Measurements from ENCODE around the gene PDE1A.

Gene PDE1A

DNA sequence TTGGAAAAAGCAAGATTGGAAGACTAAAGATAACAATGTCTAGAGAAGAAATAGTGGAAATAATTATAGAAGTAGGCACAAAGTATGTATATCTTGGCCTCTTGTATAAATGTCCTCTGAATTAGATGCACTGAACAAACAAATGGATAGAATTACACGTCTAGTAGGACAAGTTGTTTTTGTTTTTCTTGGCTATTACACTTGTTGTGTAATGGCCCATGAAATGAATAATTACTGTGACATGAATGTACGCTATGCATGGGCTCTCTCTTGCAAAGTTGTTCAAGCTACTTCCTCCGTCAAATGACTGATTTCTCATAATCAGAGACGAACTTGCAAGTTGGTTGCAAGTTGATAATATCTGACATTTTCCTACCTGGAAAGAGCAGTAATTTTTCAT is 126.2 kb downstream of the PDE1A start (continued):
- TF ChIP-seq, protein P1, sequence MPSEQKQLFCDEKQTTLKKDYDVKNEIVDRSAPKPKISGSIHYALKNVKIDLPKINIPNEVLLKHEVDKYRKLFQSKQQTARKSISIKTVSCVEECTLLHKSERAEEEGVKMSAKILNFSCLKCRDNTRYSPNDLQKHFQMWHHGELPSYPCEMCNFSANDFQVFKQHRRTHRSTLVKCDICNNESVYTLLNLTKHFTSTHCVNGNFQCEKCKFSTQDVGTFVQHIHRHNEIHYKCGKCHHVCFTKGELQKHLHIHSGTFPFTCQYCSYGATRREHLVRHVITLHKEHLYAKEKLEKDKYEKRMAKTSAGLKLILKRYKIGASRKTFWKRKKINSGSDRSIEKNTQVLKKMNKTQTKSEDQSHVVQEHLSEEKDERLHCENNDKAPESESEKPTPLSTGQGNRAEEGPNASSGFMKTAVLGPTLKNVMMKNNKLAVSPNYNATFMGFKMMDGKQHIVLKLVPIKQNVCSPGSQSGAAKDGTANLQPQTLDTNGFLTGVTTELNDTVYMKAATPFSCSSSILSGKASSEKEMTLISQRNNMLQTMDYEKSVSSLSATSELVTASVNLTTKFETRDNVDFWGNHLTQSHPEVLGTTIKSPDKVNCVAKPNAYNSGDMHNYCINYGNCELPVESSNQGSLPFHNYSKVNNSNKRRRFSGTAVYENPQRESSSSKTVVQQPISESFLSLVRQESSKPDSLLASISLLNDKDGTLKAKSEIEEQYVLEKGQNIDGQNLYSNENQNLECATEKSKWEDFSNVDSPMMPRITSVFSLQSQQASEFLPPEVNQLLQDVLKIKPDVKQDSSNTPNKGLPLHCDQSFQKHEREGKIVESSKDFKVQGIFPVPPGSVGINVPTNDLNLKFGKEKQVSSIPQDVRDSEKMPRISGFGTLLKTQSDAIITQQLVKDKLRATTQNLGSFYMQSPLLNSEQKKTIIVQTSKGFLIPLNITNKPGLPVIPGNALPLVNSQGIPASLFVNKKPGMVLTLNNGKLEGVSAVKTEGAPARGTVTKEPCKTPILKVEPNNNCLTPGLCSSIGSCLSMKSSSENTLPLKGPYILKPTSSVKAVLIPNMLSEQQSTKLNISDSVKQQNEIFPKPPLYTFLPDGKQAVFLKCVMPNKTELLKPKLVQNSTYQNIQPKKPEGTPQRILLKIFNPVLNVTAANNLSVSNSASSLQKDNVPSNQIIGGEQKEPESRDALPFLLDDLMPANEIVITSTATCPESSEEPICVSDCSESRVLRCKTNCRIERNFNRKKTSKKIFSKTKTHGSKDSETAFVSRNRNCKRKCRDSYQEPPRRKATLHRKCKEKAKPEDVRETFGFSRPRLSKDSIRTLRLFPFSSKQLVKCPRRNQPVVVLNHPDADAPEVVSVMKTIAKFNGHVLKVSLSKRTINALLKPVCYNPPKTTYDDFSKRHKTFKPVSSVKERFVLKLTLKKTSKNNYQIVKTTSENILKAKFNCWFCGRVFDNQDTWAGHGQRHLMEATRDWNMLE (tag by site-specific recombination; conservative IDR thresholded peaks at IDR 0.05; ENCODE audit: low read depth) = 0 out of 2 replicates have a peak, but pooled peaks have one; percentile 32
- TF ChIP-seq ZNF19 (tag by site-specific recombination; IDR thresholded peaks at IDR 0.05; ENCODE audit: low read depth) = no peak
- no peak for TF ChIP-seq ZNF626 (tag by site-specific recombination; IDR thresholded peaks at IDR 0.05)
- TF ChIP-seq GFI1B (tag by site-specific recombination; IDR thresholded peaks at IDR 0.05) = no peak
- no peak for TF ChIP-seq ZFHX2 (tag by site-specific recombination; conservative IDR thresholded peaks at IDR 0.05)
- TF ChIP-seq SETDB1 (IDR thresholded peaks at IDR 0.05; ENCODE audit: insufficient read length, low read length) = no peak
- no peak for TF ChIP-seq ZNF677 (tag by site-specific recombination; IDR thresholded peaks at IDR 0.05)
- TF ChIP-seq ZEB2 (tag by site-specific recombination; IDR thresholded peaks at IDR 0.05) = peak; percentile 92
- TF ChIP-seq ZNF157 (tag by site-specific recombination; IDR thresholded peaks at IDR 0.05) = no peak
- TF ChIP-seq, protein P2, sequence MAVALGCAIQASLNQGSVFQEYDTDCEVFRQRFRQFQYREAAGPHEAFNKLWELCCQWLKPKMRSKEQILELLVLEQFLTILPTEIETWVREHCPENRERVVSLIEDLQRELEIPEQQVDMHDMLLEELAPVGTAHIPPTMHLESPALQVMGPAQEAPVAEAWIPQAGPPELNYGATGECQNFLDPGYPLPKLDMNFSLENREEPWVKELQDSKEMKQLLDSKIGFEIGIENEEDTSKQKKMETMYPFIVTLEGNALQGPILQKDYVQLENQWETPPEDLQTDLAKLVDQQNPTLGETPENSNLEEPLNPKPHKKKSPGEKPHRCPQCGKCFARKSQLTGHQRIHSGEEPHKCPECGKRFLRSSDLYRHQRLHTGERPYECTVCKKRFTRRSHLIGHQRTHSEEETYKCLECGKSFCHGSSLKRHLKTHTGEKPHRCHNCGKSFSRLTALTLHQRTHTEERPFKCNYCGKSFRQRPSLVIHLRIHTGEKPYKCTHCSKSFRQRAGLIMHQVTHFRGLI (tag by site-specific recombination; IDR thresholded peaks at IDR 0.05) = peak; percentile 41; the same call in 1 of the 2 replicates
- no peak for TF ChIP-seq ZNF571 (tag by site-specific recombination; IDR thresholded peaks at IDR 0.05)
- TF ChIP-seq, protein P3, sequence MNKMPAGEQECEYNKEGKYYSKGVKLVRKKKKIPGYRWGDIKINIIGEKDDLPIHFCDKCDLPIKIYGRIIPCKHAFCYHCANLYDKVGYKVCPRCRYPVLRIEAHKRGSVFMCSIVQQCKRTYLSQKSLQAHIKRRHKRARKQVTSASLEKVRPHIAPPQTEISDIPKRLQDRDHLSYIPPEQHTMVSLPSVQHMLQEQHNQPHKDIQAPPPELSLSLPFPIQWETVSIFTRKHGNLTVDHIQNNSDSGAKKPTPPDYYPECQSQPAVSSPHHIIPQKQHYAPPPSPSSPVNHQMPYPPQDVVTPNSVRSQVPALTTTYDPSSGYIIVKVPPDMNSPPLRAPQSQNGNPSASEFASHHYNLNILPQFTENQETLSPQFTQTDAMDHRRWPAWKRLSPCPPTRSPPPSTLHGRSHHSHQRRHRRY (tag by site-specific recombination; IDR thresholded peaks at IDR 0.05) = no peak
- TF ChIP-seq, protein P4, sequence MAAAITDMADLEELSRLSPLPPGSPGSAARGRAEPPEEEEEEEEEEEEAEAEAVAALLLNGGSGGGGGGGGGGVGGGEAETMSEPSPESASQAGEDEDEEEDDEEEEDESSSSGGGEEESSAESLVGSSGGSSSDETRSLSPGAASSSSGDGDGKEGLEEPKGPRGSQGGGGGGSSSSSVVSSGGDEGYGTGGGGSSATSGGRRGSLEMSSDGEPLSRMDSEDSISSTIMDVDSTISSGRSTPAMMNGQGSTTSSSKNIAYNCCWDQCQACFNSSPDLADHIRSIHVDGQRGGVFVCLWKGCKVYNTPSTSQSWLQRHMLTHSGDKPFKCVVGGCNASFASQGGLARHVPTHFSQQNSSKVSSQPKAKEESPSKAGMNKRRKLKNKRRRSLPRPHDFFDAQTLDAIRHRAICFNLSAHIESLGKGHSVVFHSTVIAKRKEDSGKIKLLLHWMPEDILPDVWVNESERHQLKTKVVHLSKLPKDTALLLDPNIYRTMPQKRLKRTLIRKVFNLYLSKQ (tag by site-specific recombination; IDR thresholded peaks at IDR 0.05; ENCODE audit: borderline replicate concordance) = no peak
- peak; percentile 97 for TF ChIP-seq ZNF843 (tag by site-specific recombination; IDR thresholded peaks at IDR 0.05)
- no peak for TF ChIP-seq ZNF837 (tag by site-specific recombination; IDR thresholded peaks at IDR 0.05)
- no peak for TF ChIP-seq ZNF600 (tag by site-specific recombination; IDR thresholded peaks at IDR 0.05)
- peak; percentile 48; the same call in 1 of the 2 replicates for TF ChIP-seq TRIM28 (IDR thresholded peaks at IDR 0.05; ENCODE audit: borderline replicate concordance, low read length)
- TF ChIP-seq IKZF3 (tag by site-specific recombination; IDR thresholded peaks at IDR 0.05) = peak; percentile 54; the same call in 1 of the 2 replicates
- TF ChIP-seq ZNF514 (tag by site-specific recombination; IDR thresholded peaks at IDR 0.05) = no peak
- TF ChIP-seq, protein P5, sequence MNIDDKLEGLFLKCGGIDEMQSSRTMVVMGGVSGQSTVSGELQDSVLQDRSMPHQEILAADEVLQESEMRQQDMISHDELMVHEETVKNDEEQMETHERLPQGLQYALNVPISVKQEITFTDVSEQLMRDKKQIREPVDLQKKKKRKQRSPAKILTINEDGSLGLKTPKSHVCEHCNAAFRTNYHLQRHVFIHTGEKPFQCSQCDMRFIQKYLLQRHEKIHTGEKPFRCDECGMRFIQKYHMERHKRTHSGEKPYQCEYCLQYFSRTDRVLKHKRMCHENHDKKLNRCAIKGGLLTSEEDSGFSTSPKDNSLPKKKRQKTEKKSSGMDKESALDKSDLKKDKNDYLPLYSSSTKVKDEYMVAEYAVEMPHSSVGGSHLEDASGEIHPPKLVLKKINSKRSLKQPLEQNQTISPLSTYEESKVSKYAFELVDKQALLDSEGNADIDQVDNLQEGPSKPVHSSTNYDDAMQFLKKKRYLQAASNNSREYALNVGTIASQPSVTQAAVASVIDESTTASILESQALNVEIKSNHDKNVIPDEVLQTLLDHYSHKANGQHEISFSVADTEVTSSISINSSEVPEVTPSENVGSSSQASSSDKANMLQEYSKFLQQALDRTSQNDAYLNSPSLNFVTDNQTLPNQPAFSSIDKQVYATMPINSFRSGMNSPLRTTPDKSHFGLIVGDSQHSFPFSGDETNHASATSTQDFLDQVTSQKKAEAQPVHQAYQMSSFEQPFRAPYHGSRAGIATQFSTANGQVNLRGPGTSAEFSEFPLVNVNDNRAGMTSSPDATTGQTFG (tag by site-specific recombination; IDR thresholded peaks at IDR 0.05; ENCODE audit: borderline replicate concordance) = no peak
- TF ChIP-seq ZNF660 (tag by site-specific recombination; IDR thresholded peaks at IDR 0.05) = 0 out of 2 replicates have a peak, but pooled peaks have one; percentile 27
- no peak for TF ChIP-seq SP3 (tag by site-specific recombination; IDR thresholded peaks at IDR 0.05)
- TF ChIP-seq ZNF248 (tag by site-specific recombination; IDR thresholded peaks at IDR 0.05) = no peak
- TF ChIP-seq ZFP3 (tag by site-specific recombination; IDR thresholded peaks at IDR 0.05; ENCODE audit: low read depth) = no peak
- TF ChIP-seq, protein P6, sequence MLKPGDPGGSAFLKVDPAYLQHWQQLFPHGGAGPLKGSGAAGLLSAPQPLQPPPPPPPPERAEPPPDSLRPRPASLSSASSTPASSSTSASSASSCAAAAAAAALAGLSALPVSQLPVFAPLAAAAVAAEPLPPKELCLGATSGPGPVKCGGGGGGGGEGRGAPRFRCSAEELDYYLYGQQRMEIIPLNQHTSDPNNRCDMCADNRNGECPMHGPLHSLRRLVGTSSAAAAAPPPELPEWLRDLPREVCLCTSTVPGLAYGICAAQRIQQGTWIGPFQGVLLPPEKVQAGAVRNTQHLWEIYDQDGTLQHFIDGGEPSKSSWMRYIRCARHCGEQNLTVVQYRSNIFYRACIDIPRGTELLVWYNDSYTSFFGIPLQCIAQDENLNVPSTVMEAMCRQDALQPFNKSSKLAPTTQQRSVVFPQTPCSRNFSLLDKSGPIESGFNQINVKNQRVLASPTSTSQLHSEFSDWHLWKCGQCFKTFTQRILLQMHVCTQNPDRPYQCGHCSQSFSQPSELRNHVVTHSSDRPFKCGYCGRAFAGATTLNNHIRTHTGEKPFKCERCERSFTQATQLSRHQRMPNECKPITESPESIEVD (tag by site-specific recombination; IDR thresholded peaks at IDR 0.05) = peak; percentile 94
- no peak for TF ChIP-seq ZNF658 (tag by site-specific recombination; IDR thresholded peaks at IDR 0.05)
- no peak for TF ChIP-seq ZNF133 (tag by site-specific recombination; IDR thresholded peaks at IDR 0.05)
- 0 out of 2 replicates have a peak, but pooled peaks have one; percentile 46 for TF ChIP-seq ZNF501 (tag by site-specific recombination; IDR thresholded peaks at IDR 0.05)
